ENCODE results near the gene CXorf38. TPM values are rescaled to one million over a fixed set of nuclear protein-coding genes. Genes with fewer than 3 reads are reported as not detected.

CXorf38 gene
- 8.0 and 11.7 TPM in 2 replicates for total RNA-seq

GRCh38 chrX:40647307-40648197 is at the start of gene CXorf38:
CXorf38 (minus strand) TSS chrX:40647561; CDS start chrX:40647520, 41 bp downstream.

GRCh38 chrX:40623139-40623536 is 24.2 kb downstream of the CXorf38 start, which contains the start of gene MPC1L:
MPC1L (plus strand) TSS chrX:40623428; CDS start chrX:40623566, 138 bp downstream.

GRCh38 chrX:40580537-40581335 is 66.6 kb downstream of the CXorf38 start, which contains the start of gene ATP6AP2:
ATP6AP2 (plus strand) TSS chrX:40580970; CDS start chrX:40581066, 96 bp downstream.

Other genes starting within 250 kb of the CXorf38 start
- gene ATP6AP2, start 66.6 kb downstream of the CXorf38 start, total RNA-seq: 254 and 332 TPM in 2 replicates
- not detected in 2 replicates for gene MPC1L, start 24.1 kb downstream of the CXorf38 start, total RNA-seq
- 12.2 and 28.9 TPM in 2 replicates for gene MED14, start 88.0 kb upstream of the CXorf38 start, total RNA-seq